Liver (tissue), 9 donors: ENCODE data around the gene KRTAP6-3. TPM values are rescaled to one million over a fixed set of nuclear protein-coding genes. Genes with fewer than 3 reads are reported as not detected.

Source experiments
- DNase-seq: peaks from one replicate; pipeline ENCODE4 v3.0.0-alpha.2; 2017; ENCODE audit warnings: low spot score
- H3K27ac ChIP-seq, 2 donors: one replicate each; pipeline ENCODE4 v1.7.0; 2013; ENCODE audit warnings: inconsistent platforms in 2 of 2, low read length in 2 of 2, control low read depth in 1 of 2, low read depth in 1 of 2, mild to moderate bottlenecking in 1 of 2
- H3K27me3 ChIP-seq, 4 donors: one replicate each; pipeline versions ENCODE4 v1.6.1 to v1.7.0; 2013; ENCODE audit warnings: low read length in 3 of 4, inconsistent platforms in 1 of 4, mild to moderate bottlenecking in 1 of 4, moderate library complexity in 1 of 4; ENCODE audit not compliant: control insufficient read depth in 4 of 4, insufficient read depth in 4 of 4
- H3K36me3 ChIP-seq, 4 donors: one replicate each; pipeline versions ENCODE4 v1.6.1 to v1.7.0; 2013; ENCODE audit warnings: low read length in 3 of 4, mild to moderate bottlenecking in 3 of 4, low read depth in 1 of 4, moderate library complexity in 1 of 4; ENCODE audit not compliant: control insufficient read depth in 4 of 4, insufficient read depth in 3 of 4
- H3K4me1 ChIP-seq, 4 donors: one replicate each; pipeline versions ENCODE4 v1.6.1 to v1.7.0; 2013; ENCODE audit warnings: low read length in 3 of 4, mild to moderate bottlenecking in 3 of 4, moderate library complexity in 1 of 4; ENCODE audit not compliant: control insufficient read depth in 4 of 4, insufficient read depth in 4 of 4
- H3K4me3 ChIP-seq, 3 donors: one replicate each; pipeline versions ENCODE4 v1.6.1 to v1.7.0; 2013; ENCODE audit warnings: low read length in 3 of 3, control low read depth in 1 of 3, low read depth in 1 of 3, mild to moderate bottlenecking in 1 of 3
- H3K9ac ChIP-seq, 2 donors: one replicate each; pipeline ENCODE4 v1.7.0; 2013; ENCODE audit warnings: low read length in 2 of 2, mild to moderate bottlenecking in 2 of 2, moderate library complexity in 2 of 2, control low read depth in 1 of 2, low read depth in 1 of 2
- H3K9me3 ChIP-seq, 4 donors: one replicate each; pipeline versions ENCODE4 v1.6.1 to v1.7.0; 2013; ENCODE audit warnings: low read length in 3 of 4; ENCODE audit not compliant: control insufficient read depth in 4 of 4
- ATF3 ChIP-seq: IDR thresholded peaks from 2 replicates; pipeline ENCODE4 v1.6.1; 2016; ENCODE audit warnings: antibody characterized with exemption
- CTCF ChIP-seq: fragments of 150-350 bp; IDR thresholded peaks from 2 replicates; pipeline ENCODE4 v1.5.1; 2017; ENCODE audit warnings: improper control_type of control experiment, low read depth, low read length; ENCODE audit not compliant: missing input control
- EGR1 ChIP-seq, 2 donors: IDR thresholded peaks; 2 replicates each; pipeline ENCODE4 v1.6.1; 2016 to 2018; ENCODE audit warnings: antibody characterized with exemption in 2 of 2, low read depth in 2 of 2
- FOXA1 ChIP-seq: IDR thresholded peaks from 2 replicates; pipeline ENCODE4 v1.6.1; 2016; ENCODE audit warnings: antibody characterized with exemption
- GABPA ChIP-seq, 2 donors: IDR thresholded peaks in 1 of 2; conservative IDR thresholded peaks in 1 of 2; 2 replicates each; pipeline ENCODE4 v1.6.1; 2016; ENCODE audit warnings: antibody characterized with exemption in 2 of 2, mild to moderate bottlenecking in 1 of 2, moderate library complexity in 1 of 2
- HNF4A ChIP-seq, 2 donors: conservative IDR thresholded peaks; 2 replicates each; pipeline ENCODE4 v1.6.1; 2016; ENCODE audit warnings: antibody characterized with exemption in 2 of 2, mild to moderate bottlenecking in 2 of 2
- HNF4G ChIP-seq: IDR thresholded peaks from 2 replicates; pipeline ENCODE4 v1.6.1; 2016; ENCODE audit warnings: antibody characterized with exemption
- JUND ChIP-seq, 2 donors: IDR thresholded peaks; 2 replicates each; pipeline ENCODE4 v1.6.1; 2016; ENCODE audit warnings: antibody characterized with exemption in 2 of 2
- RAD21 ChIP-seq, 2 donors: IDR thresholded peaks; 2 replicates each; pipeline ENCODE4 v1.6.1; 2016; ENCODE audit warnings: antibody characterized with exemption in 2 of 2, mild to moderate bottlenecking in 2 of 2
- REST ChIP-seq: IDR thresholded peaks from 2 replicates; pipeline ENCODE4 v1.6.1; 2016; ENCODE audit warnings: antibody characterized with exemption, mild to moderate bottlenecking
- SP1 ChIP-seq: IDR thresholded peaks from 2 replicates; pipeline ENCODE4 v1.6.1; 2018; ENCODE audit warnings: antibody characterized with exemption, mild to moderate bottlenecking
- YY1 ChIP-seq: IDR thresholded peaks from 2 replicates; pipeline ENCODE4 v1.6.1; 2016; ENCODE audit warnings: antibody characterized with exemption, mild to moderate bottlenecking
- ZBTB33 ChIP-seq: IDR thresholded peaks from 2 replicates; pipeline ENCODE4 v1.6.1; 2016; ENCODE audit warnings: antibody characterized with exemption
- WGBS: extraction: QIAGEN DNeasy Blood & Tissue Kit; methylation state at CpG from one replicate; pipeline ENCODE4 v1.1.7; 2013; 5-methylcytosine and 5-hydroxymethylcytosine counted together
- polyA plus RNA-seq, 2 donors: library from polyadenylated mRNA; stranded (reverse) in 1 of 2; unstranded in 1 of 2; fragments of 200-250 nt in 1 of 2; fragments of >200 nt in 1 of 2; fragmentation: Nextera tagmentation in 1 of 2; extraction: Ambion mirVana in 1 of 2; gene quantifications; one replicate each; pipeline versions ENCODE4 v1.2.1 to v1.2.3, GENCODE V29; 2013 to 2015
- total RNA-seq, 2 donors: library from RNA; depleted of rRNA; stranded (reverse); fragments of >200 nt; gene quantifications; one replicate each; pipeline ENCODE4 v1.2.3, GENCODE V29; 2014
- donor health status: healthy.
- donor health status: healthy.
- donor health status: healthy.
- donor health status: healthy.
- donor health status: healthy.

KRTAP6-3 gene
- total and polyA plus RNA-seq, 4 donors: not detected

- no peak for DNase-seq
- TF ChIP-seq CTCF: no peak
- TF ChIP-seq HNF4A (conservative IDR thresholded peaks at IDR 0.05): no peak
- TF ChIP-seq SP1: no peak
- TF ChIP-seq HNF4G: no peak
- TF ChIP-seq RAD21 (IDR thresholded peaks at IDR 0.05): no peak
- H3K36me3 ChIP-seq: no peaks in the 10 kb centered on the region
- H3K27ac ChIP-seq: no peak within 1 kb of the TSS
- H3K27me3 ChIP-seq: no peaks in the 10 kb centered on the region
- 90% methylated on average over 6 of the region's 6 CpGs for WGBS
- H3K4me3 ChIP-seq: no peak within 1 kb of the TSS
- H3K9ac ChIP-seq: no peak within 1 kb of the TSS
- no peaks in the 10 kb centered on the region for H3K9me3 ChIP-seq
- H3K4me1 ChIP-seq: no peaks in the 10 kb centered on the region
Measured at GRCh38 chr21:30598802-30599201, 6.6 kb downstream of the KRTAP6-3 start, which contains the start of gene KRTAP6-2. KRTAP6-2 (minus strand) TSS chr21:30598902; CDS start chr21:30598874, 28 bp downstream.

GRCh38 chr21:30600787-30601186, 8.5 kb downstream of the KRTAP6-3 start, which contains the start of gene KRTAP22-1:
KRTAP22-1 (plus strand) TSS chr21:30601087.
- Histone ChIP-seq H3K4me3 (no peak within 1 kb of the TSS), H3K36me3 (no peaks in the 10 kb centered on the region), H3K27me3 (no peaks in the 10 kb centered on the region), H3K9ac (no peak within 1 kb of the TSS), H3K4me1 (no peaks in the 10 kb centered on the region), H3K9me3 (no peaks in the 10 kb centered on the region), H3K27ac (no peak within 1 kb of the TSS)
- WGBS: 63% methylated on average over 1 of the region's 1 CpG
- DNase-seq: no peak
- TF ChIP-seq YY1 (no peak), FOXA1 (no peak), REST (no peak), ATF3 (no peak), SP1 (no peak), HNF4A (conservative IDR thresholded peaks at IDR 0.05) (no peak), RAD21 (IDR thresholded peaks at IDR 0.05) (no peak), CTCF (no peak), HNF4G (no peak), GABPA (IDR thresholded peaks at IDR 0.05 in 1 of 2, conservative IDR thresholded peaks at IDR 0.05 in 1 of 2) (no peak), JUND (IDR thresholded peaks at IDR 0.05) (no peak), EGR1 (IDR thresholded peaks at IDR 0.05; ENCODE audit: low read depth in 2 of 2) (no peak), ZBTB33 (no peak)
